ENCODE measurements around the gene PCA3. TPM values are rescaled to one million over a fixed set of nuclear protein-coding genes. Genes with fewer than 3 reads are reported as not detected.

Gene PCA3
- total RNA-seq, 2 donors from 2014 or later: not detected

DNA sequence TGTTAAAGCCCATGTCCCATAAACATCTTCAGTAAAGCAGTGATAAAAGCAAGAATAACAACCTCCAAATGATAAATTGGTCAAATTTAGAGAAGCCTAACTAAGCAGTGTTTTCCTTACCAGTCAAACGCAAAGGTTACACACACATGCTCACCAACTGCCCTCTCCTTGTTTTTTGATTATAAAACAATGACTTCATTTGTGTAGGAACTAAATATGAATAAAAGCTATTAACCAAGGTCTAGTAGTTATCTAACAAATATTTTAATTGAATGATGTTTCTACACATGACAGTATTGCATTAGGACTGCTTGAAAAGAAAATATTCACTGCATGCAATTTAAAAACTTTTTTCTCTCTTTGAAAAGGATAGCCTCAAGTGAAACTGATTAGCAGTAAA lies 36.7 kb downstream of the PCA3 start:
- DNase-seq (ENCODE audit: low spot score) (no peak), ATAC-seq (ENCODE audit: insufficient number of reproducible peaks, low FRiP score, low read depth) (no peak)
- TF ChIP-seq, protein P1, sequence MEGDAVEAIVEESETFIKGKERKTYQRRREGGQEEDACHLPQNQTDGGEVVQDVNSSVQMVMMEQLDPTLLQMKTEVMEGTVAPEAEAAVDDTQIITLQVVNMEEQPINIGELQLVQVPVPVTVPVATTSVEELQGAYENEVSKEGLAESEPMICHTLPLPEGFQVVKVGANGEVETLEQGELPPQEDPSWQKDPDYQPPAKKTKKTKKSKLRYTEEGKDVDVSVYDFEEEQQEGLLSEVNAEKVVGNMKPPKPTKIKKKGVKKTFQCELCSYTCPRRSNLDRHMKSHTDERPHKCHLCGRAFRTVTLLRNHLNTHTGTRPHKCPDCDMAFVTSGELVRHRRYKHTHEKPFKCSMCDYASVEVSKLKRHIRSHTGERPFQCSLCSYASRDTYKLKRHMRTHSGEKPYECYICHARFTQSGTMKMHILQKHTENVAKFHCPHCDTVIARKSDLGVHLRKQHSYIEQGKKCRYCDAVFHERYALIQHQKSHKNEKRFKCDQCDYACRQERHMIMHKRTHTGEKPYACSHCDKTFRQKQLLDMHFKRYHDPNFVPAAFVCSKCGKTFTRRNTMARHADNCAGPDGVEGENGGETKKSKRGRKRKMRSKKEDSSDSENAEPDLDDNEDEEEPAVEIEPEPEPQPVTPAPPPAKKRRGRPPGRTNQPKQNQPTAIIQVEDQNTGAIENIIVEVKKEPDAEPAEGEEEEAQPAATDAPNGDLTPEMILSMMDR (IDR thresholded peaks at IDR 0.05): no peak
- Histone ChIP-seq H3K4me3 (no peak overlapping the region), H3K27me3 (replicated peaks; ENCODE audit: insufficient read depth) (no peaks in the 10 kb centered on the region), H3K36me3 (peaks cover 16% of the 10 kb centered on the region), H3K27ac (no peak overlapping the region), H3K9me3 (no peaks in the 10 kb centered on the region), H3K4me1 (ENCODE audit: control insufficient read depth in 1 of 2, low read depth in 2 of 2) (no peaks in the 10 kb centered on the region)

DNA sequence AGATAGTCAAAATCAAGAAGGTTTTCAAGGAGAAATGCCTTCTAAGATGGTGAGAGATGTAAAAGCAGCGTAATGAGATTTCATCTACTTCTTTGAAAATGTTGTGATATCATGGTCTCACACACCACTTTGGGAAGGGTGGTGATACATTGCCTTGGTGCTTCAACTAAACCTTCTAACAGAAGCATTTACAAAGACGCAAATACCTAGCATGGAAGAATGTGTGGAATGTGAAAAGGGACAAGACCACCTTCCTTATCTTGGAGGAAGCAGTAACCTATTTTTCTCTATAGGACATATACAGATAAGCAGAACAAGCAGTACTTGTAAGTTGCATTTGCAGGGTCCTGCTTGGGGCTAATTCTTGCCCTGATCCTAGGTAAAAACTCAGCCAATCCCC lies 38.8 kb downstream of the PCA3 start:
- peaks cover 22% of the 10 kb centered on the region for H3K36me3 ChIP-seq
- H3K9me3 ChIP-seq: no peaks in the 10 kb centered on the region
- TF ChIP-seq, protein P1 (IDR thresholded peaks at IDR 0.05): no peak
- H3K27me3 ChIP-seq (replicated peaks; ENCODE audit: insufficient read depth): no peaks in the 10 kb centered on the region
- no peak overlapping the region for H3K4me3 ChIP-seq
- no peak overlapping the region for H3K27ac ChIP-seq
- no peaks in the 10 kb centered on the region for H3K4me1 ChIP-seq (ENCODE audit: control insufficient read depth in 1 of 2, low read depth in 2 of 2)
- ATAC-seq (ENCODE audit: insufficient number of reproducible peaks, low FRiP score, low read depth) (no peak), DNase-seq (ENCODE audit: low spot score) (no peak)

DNA sequence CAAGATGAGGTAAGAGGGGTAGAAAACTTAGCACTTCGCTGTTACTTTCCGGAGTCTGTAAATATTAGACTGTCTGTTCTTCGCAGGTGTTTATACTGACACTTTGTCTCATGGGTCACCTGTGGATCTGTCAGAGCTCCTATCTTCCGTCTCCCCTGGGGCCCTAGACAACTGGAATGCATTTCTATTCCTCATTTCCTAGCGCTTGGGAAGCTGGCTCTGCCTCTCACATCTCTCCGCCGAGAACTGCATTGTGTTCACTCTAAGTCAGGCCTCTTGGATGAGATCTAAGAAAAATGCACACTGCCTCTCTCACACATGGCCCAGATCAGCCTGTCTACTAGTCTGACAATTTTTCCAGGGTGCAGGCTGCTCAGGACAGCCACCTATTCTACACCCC lies 39.5 kb downstream of the PCA3 start:
- DNase-seq (ENCODE audit: low spot score) (no peak), ATAC-seq (ENCODE audit: insufficient number of reproducible peaks, low FRiP score, low read depth) (no peak)
- TF ChIP-seq, protein P1 (IDR thresholded peaks at IDR 0.05): no peak
- H3K27me3 ChIP-seq (replicated peaks; ENCODE audit: insufficient read depth): no peaks in the 10 kb centered on the region
- no peak overlapping the region for H3K4me3 ChIP-seq
- H3K36me3 ChIP-seq: peaks cover 22% of the 10 kb centered on the region
- H3K4me1 ChIP-seq (ENCODE audit: control insufficient read depth in 1 of 2, low read depth in 2 of 2): no peaks in the 10 kb centered on the region
- no peak overlapping the region for H3K27ac ChIP-seq
- H3K9me3 ChIP-seq: no peaks in the 10 kb centered on the region

DNA sequence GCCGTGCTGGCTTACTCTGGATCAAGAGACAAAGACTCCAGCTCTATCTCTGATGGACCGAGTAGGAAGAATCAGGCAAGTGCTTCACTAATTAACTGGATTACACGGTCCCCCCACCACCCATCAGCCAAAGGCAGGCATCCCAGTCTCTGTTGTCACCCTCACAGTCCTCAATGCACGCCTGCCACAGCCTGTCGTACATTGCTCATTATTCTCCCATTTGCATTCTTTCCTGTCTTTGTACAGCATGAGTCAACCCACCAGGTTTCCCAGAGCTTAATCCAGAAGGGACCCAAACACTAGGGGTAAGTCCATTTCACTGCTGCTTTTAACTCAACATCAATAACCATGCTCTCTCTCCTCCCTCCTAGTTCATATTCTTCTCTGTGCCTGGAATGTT lies 44.4 kb downstream of the PCA3 start:
- Histone ChIP-seq H3K4me3 (no peak overlapping the region), H3K27ac (no peak overlapping the region), H3K4me1 (ENCODE audit: control insufficient read depth in 1 of 2, low read depth in 2 of 2) (peaks cover 0 to 8% of the 10 kb centered on the region in 2 donors), H3K27me3 (replicated peaks; ENCODE audit: insufficient read depth) (no peaks in the 10 kb centered on the region), H3K36me3 (peaks cover 22% of the 10 kb centered on the region), H3K9me3 (no peaks in the 10 kb centered on the region)
- TF ChIP-seq, protein P1 (IDR thresholded peaks at IDR 0.05): no peak
- no peak for DNase-seq (ENCODE audit: low spot score)
- no peak for ATAC-seq (ENCODE audit: insufficient number of reproducible peaks, low FRiP score, low read depth)

DNA sequence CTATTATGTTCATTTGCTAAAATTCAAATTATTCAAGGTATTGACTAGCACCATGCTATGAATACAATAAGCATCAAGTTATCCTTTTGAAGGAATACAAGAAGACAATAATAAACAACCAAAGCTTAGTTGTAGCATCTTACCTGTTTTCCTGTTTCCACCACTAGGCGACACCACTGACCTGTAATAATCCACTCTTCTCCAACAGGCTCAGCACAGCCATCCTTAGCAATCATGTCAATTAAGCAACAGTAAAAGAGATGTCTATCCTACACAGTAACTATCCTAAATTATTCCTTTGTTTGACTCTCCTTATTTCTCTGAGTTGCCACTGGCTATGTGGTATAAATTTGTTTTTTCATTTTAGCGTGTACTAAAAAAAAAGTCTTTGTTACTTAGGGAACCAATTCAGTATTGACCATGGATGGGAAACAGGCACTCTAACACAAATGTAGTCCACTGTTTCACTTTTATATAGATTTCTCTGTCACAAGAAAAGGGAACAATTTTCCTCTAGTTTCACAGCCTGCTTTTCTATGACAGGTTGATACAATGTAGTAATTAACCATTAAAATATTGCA lies 46.2 kb downstream of the PCA3 start:
- Histone ChIP-seq H3K36me3 (peaks cover 13% of the 10 kb centered on the region), H3K27ac (peak overlapping the region in 1 of 2 donors; percentile 11), H3K4me3 (no peak overlapping the region), H3K4me1 (ENCODE audit: control insufficient read depth in 1 of 2, low read depth in 2 of 2) (peaks cover 0 to 8% of the 10 kb centered on the region in 2 donors), H3K9me3 (no peaks in the 10 kb centered on the region), H3K27me3 (replicated peaks; ENCODE audit: insufficient read depth) (no peaks in the 10 kb centered on the region)
- ATAC-seq (ENCODE audit: insufficient number of reproducible peaks, low FRiP score, low read depth) (no peak), DNase-seq (ENCODE audit: low spot score) (no peak)
- TF ChIP-seq, protein P1 (IDR thresholded peaks at IDR 0.05): peak; percentile 78
